ENCODE measurements around the gene PLCXD1.
A peak's percentile ranks its signal among the peaks of the same experiment; 100 is the strongest.

The PLCXD1 gene

DNA sequence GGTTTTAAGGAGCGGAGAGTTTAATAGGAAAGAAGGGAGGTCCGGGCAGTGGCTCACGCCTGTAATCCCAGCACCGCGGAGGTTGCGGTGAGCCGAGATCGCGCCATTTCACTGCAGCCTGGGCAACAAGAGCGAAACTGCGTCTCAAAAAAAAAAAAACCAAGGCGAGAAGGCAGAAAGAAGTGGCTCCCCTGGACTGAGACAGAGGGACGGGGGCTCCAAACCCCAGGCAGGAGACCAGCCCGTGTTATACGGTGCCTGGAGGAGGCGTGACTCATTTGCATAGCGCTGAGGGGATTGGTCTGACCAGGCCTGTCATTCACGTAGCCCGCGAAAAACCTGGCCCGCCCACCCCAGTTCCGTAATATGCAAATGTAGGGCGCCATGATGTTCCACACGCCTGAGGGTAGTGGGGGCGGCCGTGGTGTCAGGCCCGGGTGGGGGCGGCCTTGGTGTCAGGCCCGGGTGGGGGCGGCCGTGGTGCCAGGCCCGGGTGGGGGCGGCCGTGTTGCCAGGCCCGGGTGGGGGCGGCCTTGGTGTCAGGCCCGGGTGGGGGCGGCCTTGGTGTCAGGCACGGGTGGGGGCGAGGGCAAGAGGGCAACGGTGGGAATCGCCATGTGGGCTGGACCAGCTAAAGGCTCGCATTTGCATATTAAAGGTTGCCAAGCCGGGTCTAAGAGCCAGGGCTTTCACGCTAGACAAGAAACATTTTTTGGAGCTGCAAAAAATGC lies 2.1 kb downstream of the PLCXD1 start:
- Histone ChIP-seq H3K27ac (peak overlapping the region in 1 of 2 donors; percentile 69), H3K4me3 (peak overlapping the region; percentile 75)
- TF ChIP-seq, protein P1, sequence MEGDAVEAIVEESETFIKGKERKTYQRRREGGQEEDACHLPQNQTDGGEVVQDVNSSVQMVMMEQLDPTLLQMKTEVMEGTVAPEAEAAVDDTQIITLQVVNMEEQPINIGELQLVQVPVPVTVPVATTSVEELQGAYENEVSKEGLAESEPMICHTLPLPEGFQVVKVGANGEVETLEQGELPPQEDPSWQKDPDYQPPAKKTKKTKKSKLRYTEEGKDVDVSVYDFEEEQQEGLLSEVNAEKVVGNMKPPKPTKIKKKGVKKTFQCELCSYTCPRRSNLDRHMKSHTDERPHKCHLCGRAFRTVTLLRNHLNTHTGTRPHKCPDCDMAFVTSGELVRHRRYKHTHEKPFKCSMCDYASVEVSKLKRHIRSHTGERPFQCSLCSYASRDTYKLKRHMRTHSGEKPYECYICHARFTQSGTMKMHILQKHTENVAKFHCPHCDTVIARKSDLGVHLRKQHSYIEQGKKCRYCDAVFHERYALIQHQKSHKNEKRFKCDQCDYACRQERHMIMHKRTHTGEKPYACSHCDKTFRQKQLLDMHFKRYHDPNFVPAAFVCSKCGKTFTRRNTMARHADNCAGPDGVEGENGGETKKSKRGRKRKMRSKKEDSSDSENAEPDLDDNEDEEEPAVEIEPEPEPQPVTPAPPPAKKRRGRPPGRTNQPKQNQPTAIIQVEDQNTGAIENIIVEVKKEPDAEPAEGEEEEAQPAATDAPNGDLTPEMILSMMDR (IDR thresholded peaks at IDR 0.05) = no peak
- peak; percentile 91 for DNase-seq (ENCODE audit: low spot score)

DNA sequence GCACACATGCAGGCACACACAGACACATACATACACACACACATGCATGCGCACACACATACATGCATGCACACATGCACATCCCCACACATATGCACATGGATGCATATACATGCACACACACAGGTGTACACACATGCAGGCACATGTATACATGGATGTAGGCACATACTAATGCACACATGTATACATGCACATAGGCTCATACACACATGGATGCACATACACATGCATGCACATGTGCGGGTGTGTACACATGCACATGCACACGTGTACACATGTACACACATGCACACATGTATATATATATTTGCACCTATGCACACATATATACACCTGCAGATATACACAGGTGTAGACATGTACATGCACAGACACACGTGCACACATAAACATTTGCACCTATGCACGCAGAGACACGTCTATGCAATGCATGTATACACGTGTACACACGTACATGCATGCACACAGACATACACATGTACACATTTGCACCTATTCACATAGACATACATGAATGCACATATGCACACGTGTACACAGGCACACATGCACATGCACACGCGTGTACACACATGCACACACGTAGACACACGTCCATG lies 4.0 kb downstream of the PLCXD1 start:
- TF ChIP-seq, protein P1 (IDR thresholded peaks at IDR 0.05) = no peak
- Histone ChIP-seq H3K27ac (no peak overlapping the region), H3K4me3 (no peak overlapping the region)
- DNase-seq (ENCODE audit: low spot score) = no peak

DNA sequence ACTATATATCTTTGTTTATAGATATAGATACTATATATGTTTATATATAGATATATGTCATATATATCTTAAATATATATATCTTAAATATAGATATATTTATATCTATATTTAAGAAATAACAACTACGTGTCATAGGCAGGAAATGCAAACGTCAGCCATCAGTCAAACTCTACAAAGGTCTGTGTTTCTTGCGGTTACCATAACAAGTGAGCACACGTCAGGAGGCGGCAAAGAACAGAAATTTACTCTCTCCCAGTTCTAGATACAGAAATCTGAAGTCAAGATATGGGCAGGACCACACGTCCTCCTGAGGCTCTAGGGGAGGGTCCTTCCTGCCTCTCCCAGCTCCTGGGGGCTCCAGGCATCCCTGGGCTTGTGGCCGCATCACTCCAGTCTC lies 6.5 kb downstream of the PLCXD1 start:
- Histone ChIP-seq H3K27ac (no peak overlapping the region), H3K4me3 (no peak overlapping the region)
- no peak for DNase-seq (ENCODE audit: low spot score)
- TF ChIP-seq, protein P1 (IDR thresholded peaks at IDR 0.05) = no peak

DNA sequence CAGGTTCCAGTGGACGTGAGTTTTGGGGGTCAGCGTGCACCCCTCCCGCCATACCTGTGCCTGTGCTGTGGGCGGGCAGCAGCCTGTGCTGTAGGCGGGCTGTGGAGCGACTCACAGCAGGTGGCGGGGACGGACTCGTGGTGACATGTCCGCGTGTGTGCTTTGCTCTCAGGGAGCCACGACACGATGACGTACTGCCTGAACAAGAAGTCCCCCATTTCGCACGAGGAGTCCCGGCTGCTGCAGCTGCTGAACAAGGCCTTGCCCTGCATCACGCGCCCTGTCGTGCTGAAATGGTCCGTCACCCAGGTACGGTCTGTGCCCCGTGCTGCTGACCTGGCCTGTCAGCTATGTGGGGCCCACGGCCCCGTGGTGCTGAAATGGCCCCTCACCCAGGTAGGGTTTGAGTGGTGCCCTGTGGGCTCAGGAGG lies 7.4 kb downstream of the PLCXD1 start:
- H3K4me3 ChIP-seq = no peak overlapping the region
- TF ChIP-seq, protein P1 (IDR thresholded peaks at IDR 0.05) = no peak
- DNase-seq (ENCODE audit: low spot score) = no peak
- H3K27ac ChIP-seq = no peak overlapping the region

DNA sequence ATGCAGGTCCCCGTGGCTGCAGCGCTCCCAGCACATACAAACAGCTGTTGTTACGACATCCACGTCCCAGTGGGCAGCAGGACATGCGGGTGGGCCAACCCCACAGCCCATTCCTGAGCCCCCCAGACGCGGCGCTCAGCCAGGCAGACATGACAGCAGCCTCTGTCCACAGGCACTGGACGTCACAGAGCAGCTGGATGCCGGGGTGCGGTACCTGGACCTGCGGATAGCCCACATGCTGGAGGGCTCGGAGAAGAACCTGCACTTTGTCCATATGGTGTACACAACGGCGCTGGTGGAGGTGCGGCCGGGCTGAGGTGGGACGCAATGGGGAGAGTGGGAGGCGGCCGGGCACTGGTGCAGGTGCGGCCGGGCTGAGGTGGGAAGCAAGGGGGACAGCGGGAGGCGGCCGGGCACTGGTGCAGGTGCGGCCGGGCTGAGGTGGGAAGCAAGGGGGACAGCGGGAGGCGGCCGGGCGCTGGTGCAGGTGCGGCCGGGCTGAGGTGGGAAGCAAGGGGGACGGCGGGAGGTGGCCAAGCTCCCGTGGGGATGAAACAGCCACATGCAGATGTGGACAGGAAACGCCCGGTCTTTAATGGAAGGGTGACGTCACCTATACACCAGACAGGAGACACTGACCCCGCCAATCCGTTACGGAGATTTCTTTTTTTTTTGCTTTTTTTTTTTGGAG lies 9.4 kb downstream of the PLCXD1 start:
- Histone ChIP-seq H3K4me3 (no peak overlapping the region), H3K27ac (no peak overlapping the region)
- TF ChIP-seq, protein P1 (IDR thresholded peaks at IDR 0.05) = no peak
- no peak for DNase-seq (ENCODE audit: low spot score)

DNA sequence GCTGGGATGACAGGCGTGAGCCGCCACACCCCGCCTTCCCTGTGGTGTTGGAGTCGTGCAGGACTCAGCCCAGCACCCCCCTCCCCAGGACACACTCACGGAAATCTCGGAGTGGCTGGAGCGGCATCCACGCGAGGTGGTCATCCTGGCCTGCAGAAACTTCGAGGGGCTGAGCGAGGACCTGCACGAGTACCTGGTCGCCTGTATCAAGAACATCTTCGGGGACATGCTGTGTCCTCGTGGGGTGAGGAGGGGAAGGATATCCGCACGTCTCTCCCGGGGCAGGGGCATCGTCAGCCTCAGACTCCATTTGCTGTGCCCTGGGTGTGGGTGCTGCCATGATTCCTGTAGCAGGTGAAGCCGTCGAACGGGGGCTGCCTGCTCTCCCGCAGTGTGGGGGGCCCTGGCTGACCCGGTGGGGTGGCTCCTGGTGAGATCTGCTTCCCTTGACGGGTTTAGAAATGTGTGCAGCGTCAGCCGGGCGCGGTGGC lies 10.3 kb downstream of the PLCXD1 start:
- no peak for DNase-seq (ENCODE audit: low spot score)
- TF ChIP-seq, protein P1 (IDR thresholded peaks at IDR 0.05) = no peak

More for the DNA sequence above, 10.3 kb downstream of the PLCXD1 start:
- Histone ChIP-seq H3K4me3 (no peak overlapping the region), H3K27ac (no peak overlapping the region)
